NAMALWA (cell line): ENCODE results near the gene MBD3.
"Not testable (repeated sequence)": the region's sequence is repeated elsewhere in the genome, so short reads cannot be mapped to it uniquely, and the experiment has no call there.

Source experiments
- DNase-seq: peaks from one replicate; pipeline ENCODE4 v3.0.0-alpha.2; 2015; ENCODE audit warnings: low spot score

The MBD3 gene

DNA sequence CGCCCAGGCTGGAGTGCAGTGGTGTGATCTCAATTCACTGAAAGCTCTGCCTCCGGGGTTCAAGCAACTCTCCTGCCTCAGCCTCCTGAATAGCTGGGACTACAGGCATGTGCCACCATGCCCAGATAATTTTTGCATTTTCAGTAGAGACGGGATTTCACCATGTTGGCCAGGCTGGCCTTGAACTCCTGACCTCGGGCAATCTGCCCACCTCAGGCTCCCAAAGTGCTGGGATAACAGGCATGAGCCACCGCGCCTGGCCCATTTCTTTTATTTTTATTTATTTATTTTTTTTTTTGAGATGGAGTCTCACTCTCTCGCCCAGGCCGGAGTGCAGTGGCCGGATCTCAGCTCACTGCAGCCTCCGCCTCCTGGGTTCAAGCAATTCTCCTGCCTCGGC lies 52.9 kb downstream of the MBD3 start:
- not testable (repeated sequence) for DNase-seq

GRCh38 chr19:1538978-1539377 lies 53.7 kb downstream of the MBD3 start:
- DNase-seq: no peak

DNA sequence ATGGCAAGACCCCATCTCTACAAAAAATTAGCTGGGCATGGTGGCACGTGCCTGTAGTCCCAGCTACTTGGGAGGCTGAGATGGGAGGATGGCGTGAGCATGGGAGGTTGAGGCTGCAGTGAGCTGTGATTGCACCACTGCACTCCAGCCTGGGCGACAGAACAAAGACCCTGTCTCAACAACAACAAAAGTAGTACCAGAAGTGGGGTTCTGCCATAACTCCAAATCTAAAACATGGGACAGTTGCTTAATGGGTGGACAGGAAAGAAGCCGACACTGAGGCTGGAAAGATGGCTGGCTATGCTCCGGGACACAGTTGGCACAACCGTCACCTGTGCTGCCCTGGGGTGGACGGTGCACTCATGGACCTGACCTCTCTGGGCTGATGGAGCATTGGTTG lies 57.0 kb downstream of the MBD3 start:
- not testable (repeated sequence) for DNase-seq

- DNase-seq: no peak
Observed at GRCh38 chr19:1534972-1535371, 57.7 kb downstream of the MBD3 start.

GRCh38 chr19:1533510-1534150 lies 59.0 kb downstream of the MBD3 start:
- no peak for DNase-seq

DNA sequence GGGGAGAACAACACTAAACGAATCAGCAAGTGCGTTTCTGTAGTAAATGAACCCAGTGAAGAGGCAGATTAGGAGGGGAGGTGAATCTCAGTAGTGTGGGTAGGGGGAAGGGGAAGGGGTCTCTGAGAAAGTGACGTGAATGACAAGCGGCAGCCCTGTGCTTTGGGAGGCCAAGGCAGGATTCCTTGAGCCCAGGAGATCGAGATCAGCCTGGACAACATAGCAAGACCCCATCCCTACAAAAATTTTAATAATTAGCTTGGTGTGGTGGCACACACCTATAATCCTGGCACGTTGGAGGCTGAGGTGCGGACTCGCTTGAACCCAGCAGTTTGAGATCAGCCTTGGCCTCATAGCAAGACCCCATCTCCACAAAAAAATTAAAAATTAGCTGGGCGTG lies 60.7 kb downstream of the MBD3 start:
- DNase-seq: no peak

DNA sequence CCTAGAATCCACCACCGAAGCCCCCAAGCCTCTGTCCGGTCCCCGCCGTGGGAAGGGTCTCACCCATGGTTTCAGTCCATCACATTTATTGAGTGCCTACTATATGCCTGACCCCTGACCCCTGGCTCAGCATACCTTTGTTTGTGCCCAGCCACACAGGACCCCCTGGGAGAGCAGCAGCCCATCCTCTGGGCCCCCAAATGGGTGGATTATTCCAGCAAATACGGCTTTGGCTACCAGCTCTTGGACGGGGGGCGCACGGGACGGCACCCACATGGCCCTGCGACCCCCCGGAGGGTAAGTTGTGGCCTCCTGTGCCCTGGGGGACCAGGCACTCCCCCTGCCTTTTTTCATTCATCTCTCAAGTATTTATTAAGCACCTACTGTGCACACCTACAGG lies 61.1 kb downstream of the MBD3 start:
- DNase-seq: no peak

- DNase-seq: not testable (repeated sequence)
Observed at GRCh38 chr19:1530856-1531255, 61.8 kb downstream of the MBD3 start.

- no peak for DNase-seq
Observed at GRCh38 chr19:1529430-1529816, 63.2 kb downstream of the MBD3 start.

DNA sequence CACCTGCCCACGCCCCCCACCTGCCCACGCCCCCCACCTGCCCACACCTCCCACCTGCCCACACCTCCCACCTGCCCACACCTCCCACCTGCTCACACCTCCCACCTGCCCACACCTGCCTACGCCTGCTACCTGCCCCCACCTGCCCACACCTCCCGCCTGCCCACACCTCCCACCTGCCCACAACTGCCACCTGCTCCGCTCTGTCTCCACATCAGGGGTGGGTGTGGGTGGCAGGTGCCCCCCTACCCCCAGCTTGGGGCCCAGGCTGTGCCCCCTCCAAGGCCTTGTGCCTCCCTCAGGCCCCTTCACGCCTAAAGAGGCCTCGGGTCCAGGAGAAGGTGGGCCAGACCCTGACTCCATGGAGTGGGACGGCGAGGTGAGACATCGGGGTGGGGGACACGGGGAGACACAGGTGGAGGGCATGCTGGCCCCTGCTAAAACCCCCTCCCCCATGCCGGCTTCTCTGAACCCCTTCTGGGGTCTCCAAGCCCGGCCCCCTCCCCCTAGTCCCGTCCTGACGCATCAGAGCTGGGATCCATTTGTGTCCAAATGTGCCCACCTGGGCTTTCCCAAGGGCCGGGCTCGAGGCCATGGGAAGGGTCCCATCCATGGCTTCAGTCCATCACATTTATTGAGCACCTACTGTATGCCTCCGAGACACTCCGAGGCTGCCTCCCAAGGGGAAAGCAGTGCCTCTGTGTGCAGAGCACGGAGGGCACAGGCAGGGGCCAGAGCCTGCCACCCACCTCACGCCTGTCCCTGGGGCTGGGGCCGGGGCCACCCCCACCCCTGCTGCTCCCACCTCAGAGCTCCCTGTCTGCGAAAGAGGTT lies 63.9 kb downstream of the MBD3 start:
- DNase-seq: no peak

DNA sequence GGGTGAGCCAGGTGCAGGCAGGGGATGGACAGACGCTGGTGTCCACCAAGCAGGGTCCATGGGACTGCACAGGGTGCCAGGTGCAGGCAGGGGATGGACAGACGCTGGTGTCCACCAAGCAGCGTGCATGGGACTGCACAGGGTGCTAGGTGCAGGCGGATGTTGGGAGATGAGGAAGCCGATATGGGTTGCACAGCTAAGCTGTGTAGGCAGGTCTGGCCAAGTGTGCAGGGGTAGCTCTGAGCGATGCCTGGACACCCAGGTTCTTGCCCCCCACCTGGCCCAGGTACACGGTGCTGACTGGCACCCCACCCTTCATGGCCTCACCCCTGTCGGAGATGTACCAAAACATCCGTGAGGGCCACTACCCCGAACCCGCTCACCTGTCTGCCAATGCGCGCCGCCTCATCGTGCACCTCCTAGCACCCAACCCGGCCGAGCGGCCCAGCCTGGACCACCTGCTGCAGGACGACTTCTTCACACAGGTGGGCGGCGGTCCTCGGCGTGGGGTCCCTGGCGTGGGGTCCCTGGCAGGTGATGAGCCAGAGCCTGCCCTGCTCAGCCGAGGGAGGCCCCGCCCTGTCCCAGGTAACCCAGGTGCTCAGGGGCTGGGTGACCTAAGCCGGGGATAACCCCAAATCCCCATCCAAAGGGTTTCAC lies 64.9 kb downstream of the MBD3 start:
- DNase-seq: no peak

DNA sequence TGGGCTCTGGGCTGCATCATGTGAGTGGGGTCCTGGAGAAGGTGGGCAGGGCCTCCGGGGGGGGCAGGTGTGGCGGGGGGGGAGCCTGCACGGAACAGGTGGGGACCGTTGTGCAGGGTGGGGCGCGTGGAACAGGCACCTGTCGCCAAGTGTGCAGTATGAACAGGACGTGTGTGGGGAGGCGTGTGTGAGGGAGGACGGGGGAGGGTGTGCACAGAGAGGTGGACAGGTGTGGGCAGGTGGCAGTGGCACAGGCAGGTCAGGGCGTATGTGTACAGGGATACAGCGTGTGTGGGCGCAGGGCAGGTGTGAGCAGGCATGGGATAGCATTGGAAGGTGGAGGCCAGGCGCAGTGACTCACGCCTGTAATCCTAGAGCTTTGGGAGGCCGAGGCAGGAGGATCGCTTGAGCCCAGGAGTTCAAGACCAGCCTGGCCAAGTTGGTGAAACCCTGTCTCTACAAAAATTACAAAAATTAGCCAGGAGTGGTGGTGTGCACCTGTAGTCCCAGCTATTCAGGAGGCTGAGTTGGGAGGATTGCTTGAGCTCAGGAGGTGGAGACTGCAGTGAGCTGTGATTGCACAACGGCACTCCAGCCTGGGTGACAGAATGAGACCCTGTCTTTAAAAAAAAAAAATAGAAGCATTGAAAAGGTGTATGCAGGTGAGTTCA lies 65.6 kb downstream of the MBD3 start:
- DNase-seq: no peak

GRCh38 chr19:1526066-1526778 lies 66.4 kb downstream of the MBD3 start:
- no peak for DNase-seq

- DNase-seq: no peak
Observed at GRCh38 chr19:1525343-1525742, 67.3 kb downstream of the MBD3 start.

DNA sequence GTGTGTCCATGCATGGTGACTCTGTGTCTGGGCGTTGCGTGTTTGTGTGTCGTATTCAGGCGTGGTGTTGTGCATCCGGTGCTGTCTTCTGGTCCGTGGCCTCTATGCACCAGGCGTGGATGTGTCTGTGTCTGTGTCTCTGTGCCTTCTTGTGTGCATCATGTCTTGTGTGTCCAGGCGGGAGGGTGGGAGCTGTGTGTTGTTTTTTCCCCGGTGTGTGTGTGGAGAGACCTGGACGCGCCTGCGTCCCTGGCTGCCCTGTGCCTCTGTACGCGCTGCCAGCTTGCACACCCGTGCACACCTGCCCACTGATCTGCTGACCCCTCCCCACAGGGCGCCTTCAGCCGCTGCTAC lies 67.7 kb downstream of the MBD3 start:
- no peak for DNase-seq

- DNase-seq: no peak
Observed at GRCh38 chr19:1524287-1524971, 68.2 kb downstream of the MBD3 start.
